A673 (cell line): ENCODE results near the gene CRYBB1. TPM values are rescaled to one million over a fixed set of nuclear protein-coding genes. Genes with fewer than 3 reads are reported as not detected.

Source experiments
- BruUV-seq: library from RNA; stranded (reverse); fragments of 400-500 nt; replicated peaks from 2 replicates; lab custom pipeline; 2021; lab: Mats Ljungman, UMichigan
- CTCF ChIA-PET: fragments of 300-600 bp; sonication (Branson Sonifier 250); formaldehyde crosslinking; loops from one replicate; lab custom pipeline; 2022; ENCODE audit warnings: antibody characterized with exemption; lab: Charles Lee
- POLR2A ChIA-PET: fragments of 300-600 bp; sonication (Branson Sonifier 250); formaldehyde crosslinking; loops from one replicate; lab custom pipeline; 2022; ENCODE audit warnings: antibody characterized with exemption; ENCODE audit not compliant: low non-redundant PET; lab: Charles Lee
- DNase-seq: peaks from one replicate; pipeline ENCODE4 v3.0.0-alpha.2; 2015; ENCODE audit warnings: low spot score
- H3K27ac ChIP-seq: fragments of 200-600 bp; sonication (generic); 2 replicates; pipeline ENCODE4 v1.5.1; 2016; ENCODE audit warnings: mixed run types, low read depth, mild to moderate bottlenecking, mixed read lengths, antibody characterized with exemption, low read length; ENCODE audit not compliant: poor library complexity, severe bottlenecking
- H3K27me3 ChIP-seq: fragments of 200-600 bp; sonication (generic); replicated peaks from 2 replicates; pipeline ENCODE4 v1.6.1; 2017; ENCODE audit warnings: mixed run types, low read depth, mild to moderate bottlenecking, mixed read lengths, antibody characterized with exemption, low read length; ENCODE audit not compliant: insufficient read depth, poor library complexity
- H3K36me3 ChIP-seq: fragments of 200-600 bp; sonication (generic); 2 replicates; pipeline ENCODE4 v1.6.1; 2016; ENCODE audit warnings: mixed run types, mild to moderate bottlenecking, mixed read lengths, antibody characterized with exemption, low read length; ENCODE audit not compliant: insufficient read depth, poor library complexity, severe bottlenecking
- H3K4me1 ChIP-seq: fragments of 200-600 bp; sonication (generic); 2 replicates; pipeline ENCODE4 v1.6.1; 2017; ENCODE audit warnings: mixed run types, mild to moderate bottlenecking, mixed read lengths, antibody characterized with exemption, low read length; ENCODE audit not compliant: insufficient read depth, poor library complexity, severe bottlenecking
- H3K4me3 ChIP-seq: fragments of 200-600 bp; sonication (generic); 2 replicates; pipeline ENCODE4 v1.5.1; 2016; ENCODE audit warnings: low read depth, mixed run types, mild to moderate bottlenecking, mixed read lengths, low read length; ENCODE audit not compliant: poor library complexity, severe bottlenecking
- H3K9me3 ChIP-seq: fragments of 200-600 bp; sonication (generic); 2 replicates; pipeline ENCODE4 v1.6.1; 2016; ENCODE audit warnings: mixed run types, low read depth, mild to moderate bottlenecking, mixed read lengths, antibody characterized with exemption, low read length; ENCODE audit not compliant: poor library complexity, severe bottlenecking
- EZH2 ChIP-seq: fragments of 200-600 bp; sonication (generic); IDR thresholded peaks from 2 replicates; pipeline ENCODE4 v1.6.1; 2017; ENCODE audit warnings: borderline replicate concordance, low read depth, mild to moderate bottlenecking, mixed read lengths, antibody characterized with exemption, low read length; ENCODE audit not compliant: poor library complexity, severe bottlenecking
- intact Hi-C: fragments of 100-400 bp; cut with micrococcal nuclease; formaldehyde crosslinking; loops from one replicate; pipeline ENCODE4 v1.10.0; 2022; ENCODE audit not compliant: unreplicated experiment
- total RNA-seq: library from RNA; stranded (reverse); gene quantifications from 2 replicates; pipeline ENCODE4 v1.2.3, GENCODE V29; 2021
- TF ChIP-seq, protein P1 (sequence below): fragments of 300-800, 200-600 bp; sonication (generic); conservative IDR thresholded peaks from 2 replicates; pipeline ENCODE4 v1.5.1; 2017; ENCODE audit warnings: low read depth, mild to moderate bottlenecking, antibody characterized with exemption, low read length, moderate library complexity, mixed read lengths

The CRYBB1 gene
- total RNA-seq, 1 experiment from 2014 or later, result not detected

DNA sequence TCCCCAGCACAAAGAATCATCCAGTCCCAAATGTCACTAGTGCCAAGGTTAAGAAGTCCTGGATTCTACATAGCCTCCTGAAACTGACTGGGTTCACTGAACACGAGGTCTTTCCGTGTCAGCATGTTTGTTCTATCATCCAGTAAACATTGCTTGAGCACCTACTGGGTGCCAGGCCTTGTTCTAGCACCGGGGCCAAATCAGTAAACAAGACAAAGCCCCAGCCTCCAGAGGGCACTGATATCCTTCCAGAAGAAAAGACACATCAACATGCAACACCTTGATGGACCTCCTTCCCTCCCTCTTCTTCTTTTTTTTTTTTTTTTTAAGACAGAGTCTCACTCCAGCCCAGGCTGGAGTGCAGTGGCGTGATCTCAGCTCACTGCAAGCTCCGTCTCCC is 54.8 kb downstream of the CRYBB1 start:
- TF ChIP-seq, protein P1, sequence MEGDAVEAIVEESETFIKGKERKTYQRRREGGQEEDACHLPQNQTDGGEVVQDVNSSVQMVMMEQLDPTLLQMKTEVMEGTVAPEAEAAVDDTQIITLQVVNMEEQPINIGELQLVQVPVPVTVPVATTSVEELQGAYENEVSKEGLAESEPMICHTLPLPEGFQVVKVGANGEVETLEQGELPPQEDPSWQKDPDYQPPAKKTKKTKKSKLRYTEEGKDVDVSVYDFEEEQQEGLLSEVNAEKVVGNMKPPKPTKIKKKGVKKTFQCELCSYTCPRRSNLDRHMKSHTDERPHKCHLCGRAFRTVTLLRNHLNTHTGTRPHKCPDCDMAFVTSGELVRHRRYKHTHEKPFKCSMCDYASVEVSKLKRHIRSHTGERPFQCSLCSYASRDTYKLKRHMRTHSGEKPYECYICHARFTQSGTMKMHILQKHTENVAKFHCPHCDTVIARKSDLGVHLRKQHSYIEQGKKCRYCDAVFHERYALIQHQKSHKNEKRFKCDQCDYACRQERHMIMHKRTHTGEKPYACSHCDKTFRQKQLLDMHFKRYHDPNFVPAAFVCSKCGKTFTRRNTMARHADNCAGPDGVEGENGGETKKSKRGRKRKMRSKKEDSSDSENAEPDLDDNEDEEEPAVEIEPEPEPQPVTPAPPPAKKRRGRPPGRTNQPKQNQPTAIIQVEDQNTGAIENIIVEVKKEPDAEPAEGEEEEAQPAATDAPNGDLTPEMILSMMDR, result no peak
- TF ChIP-seq EZH2, result no peak
- H3K36me3 ChIP-seq, result no peaks in the 10 kb centered on the region
- no peaks in the 10 kb centered on the region for H3K27me3 ChIP-seq
- POLR2A ChIA-PET, result no interaction called here
- BruUV-seq, result no TSS peak
- CTCF ChIA-PET, result no interaction called here
- intact Hi-C loops, result no loop called here
- H3K4me3 ChIP-seq, result no peak overlapping the region
- H3K9me3 ChIP-seq, result no peaks in the 10 kb centered on the region
- no peak for DNase-seq
- no peak overlapping the region for H3K27ac ChIP-seq
- no peaks in the 10 kb centered on the region for H3K4me1 ChIP-seq

DNA sequence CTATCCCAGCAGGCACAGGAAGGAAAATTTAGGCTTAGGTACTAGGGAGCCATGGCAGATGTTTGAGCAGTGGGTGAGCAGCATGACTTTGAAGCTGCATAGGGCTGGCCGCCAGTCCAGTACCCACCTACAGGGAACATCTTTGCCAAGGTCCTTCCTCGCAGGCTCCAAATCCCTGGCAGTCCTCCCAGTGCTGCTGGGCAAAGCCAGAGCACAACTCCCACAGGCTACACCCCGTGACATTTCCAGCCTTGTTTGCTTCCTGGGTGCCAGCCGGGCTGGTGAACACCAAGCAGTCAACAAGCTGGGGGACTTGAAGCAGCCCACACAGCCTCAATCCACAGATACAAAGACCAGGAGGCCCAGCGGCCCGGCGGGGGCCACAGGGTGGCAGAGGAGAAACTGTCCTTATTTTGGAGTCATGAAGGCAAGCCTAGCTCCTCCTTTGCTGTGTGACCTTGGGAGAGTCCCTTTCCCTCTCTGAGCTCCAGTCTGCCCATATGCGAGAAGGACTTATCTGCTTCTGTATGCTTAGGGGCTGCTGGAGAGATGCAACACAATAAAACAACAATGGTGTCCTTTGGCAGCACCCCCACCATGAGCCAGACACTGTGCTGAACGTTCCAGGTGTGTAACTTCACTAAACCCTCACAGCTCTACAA is 55.9 kb downstream of the CRYBB1 start:
- no peak overlapping the region for H3K27ac ChIP-seq
- H3K27me3 ChIP-seq, result no peaks in the 10 kb centered on the region
- no peak for DNase-seq
- ChIA-PET CTCF (no interaction called here), POLR2A (no interaction called here)
- intact Hi-C loops, result no loop called here
- BruUV-seq, result no TSS peak
- H3K9me3 ChIP-seq, result no peaks in the 10 kb centered on the region
- TF ChIP-seq, protein P1, result no peak
- no peak for TF ChIP-seq EZH2
- no peak overlapping the region for H3K4me3 ChIP-seq
- H3K36me3 ChIP-seq, result no peaks in the 10 kb centered on the region
- H3K4me1 ChIP-seq, result no peaks in the 10 kb centered on the region

GRCh38 chr22:26559961-26560575 is 57.8 kb downstream of the CRYBB1 start:
- ChIA-PET POLR2A (no interaction called here), CTCF (no interaction called here)
- Histone ChIP-seq H3K4me1 (no peaks in the 10 kb centered on the region), H3K27me3 (no peaks in the 10 kb centered on the region), H3K36me3 (no peaks in the 10 kb centered on the region), H3K4me3 (no peak overlapping the region), H3K27ac (no peak overlapping the region), H3K9me3 (no peaks in the 10 kb centered on the region)
- DNase-seq, result no peak
- no TSS peak for BruUV-seq
- TF ChIP-seq, protein P1, result no peak
- TF ChIP-seq EZH2, result no peak
- intact Hi-C loops, result no loop called here
